Neural crest cell (in vitro differentiated cells): ENCODE measurements around the gene OSBPL3. TPM values are rescaled to one million over a fixed set of nuclear protein-coding genes. Genes with fewer than 3 reads are reported as not detected.

Experiments
- DNase-seq: peaks from one replicate; pipeline ENCODE4 v3.0.0; 2021; ENCODE audit warnings: low read depth, mixed read lengths, low spot score
- H3K27ac Mint-ChIP-seq: one replicate; pipeline ENCODE4 v1.8.0; 2021; ENCODE audit warnings: mild to moderate bottlenecking, mixed read lengths; ENCODE audit not compliant: unreplicated experiment
- H3K27me3 Mint-ChIP-seq: 2 replicates; pipeline ENCODE4 v1.8.0; 2021; ENCODE audit warnings: low read depth, mild to moderate bottlenecking, mixed read lengths
- H3K36me3 Mint-ChIP-seq: 2 replicates; pipeline ENCODE4 v1.8.0; 2021; ENCODE audit warnings: low read depth, mild to moderate bottlenecking, mixed read lengths
- H3K4me1 Mint-ChIP-seq: 2 replicates; pipeline ENCODE4 v1.8.0; 2021; ENCODE audit warnings: mixed read lengths
- H3K4me3 Mint-ChIP-seq: one replicate; pipeline ENCODE4 v1.8.0; 2021; ENCODE audit warnings: mild to moderate bottlenecking, mixed read lengths
- H3K9me3 Mint-ChIP-seq: 2 replicates; pipeline ENCODE4 v1.8.0; 2021; ENCODE audit warnings: mixed read lengths
- total RNA-seq: library from RNA; stranded (reverse); gene quantifications from 2 replicates; pipeline ENCODE4 v1.2.1, GENCODE V29; 2021
- TF ChIP-seq, protein P1 (sequence below): fragments of 200-600 bp; sonication (generic); conservative IDR thresholded peaks from 2 replicates; pipeline ENCODE4 v1.5.0; 2021; ENCODE audit warnings: antibody characterized with exemption, mild to moderate bottlenecking

The OSBPL3 gene
- total RNA-seq, 1 donor from 2014 or later = 11.8 TPM

- peaks cover 49% of the 10 kb centered on the region for H3K4me1 Mint-ChIP-seq
- no peak overlapping the region for H3K27ac Mint-ChIP-seq
- TF ChIP-seq, protein P1, sequence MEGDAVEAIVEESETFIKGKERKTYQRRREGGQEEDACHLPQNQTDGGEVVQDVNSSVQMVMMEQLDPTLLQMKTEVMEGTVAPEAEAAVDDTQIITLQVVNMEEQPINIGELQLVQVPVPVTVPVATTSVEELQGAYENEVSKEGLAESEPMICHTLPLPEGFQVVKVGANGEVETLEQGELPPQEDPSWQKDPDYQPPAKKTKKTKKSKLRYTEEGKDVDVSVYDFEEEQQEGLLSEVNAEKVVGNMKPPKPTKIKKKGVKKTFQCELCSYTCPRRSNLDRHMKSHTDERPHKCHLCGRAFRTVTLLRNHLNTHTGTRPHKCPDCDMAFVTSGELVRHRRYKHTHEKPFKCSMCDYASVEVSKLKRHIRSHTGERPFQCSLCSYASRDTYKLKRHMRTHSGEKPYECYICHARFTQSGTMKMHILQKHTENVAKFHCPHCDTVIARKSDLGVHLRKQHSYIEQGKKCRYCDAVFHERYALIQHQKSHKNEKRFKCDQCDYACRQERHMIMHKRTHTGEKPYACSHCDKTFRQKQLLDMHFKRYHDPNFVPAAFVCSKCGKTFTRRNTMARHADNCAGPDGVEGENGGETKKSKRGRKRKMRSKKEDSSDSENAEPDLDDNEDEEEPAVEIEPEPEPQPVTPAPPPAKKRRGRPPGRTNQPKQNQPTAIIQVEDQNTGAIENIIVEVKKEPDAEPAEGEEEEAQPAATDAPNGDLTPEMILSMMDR = no peak
- no peaks in the 10 kb centered on the region for H3K36me3 Mint-ChIP-seq
- no peaks in the 10 kb centered on the region for H3K27me3 Mint-ChIP-seq
- no peaks in the 10 kb centered on the region for H3K9me3 Mint-ChIP-seq
- no peak for DNase-seq
- H3K4me3 Mint-ChIP-seq = no peak overlapping the region
Measured at GRCh38 chr7:24880886-24881285, 99.1 kb downstream of the OSBPL3 start.

DNA sequence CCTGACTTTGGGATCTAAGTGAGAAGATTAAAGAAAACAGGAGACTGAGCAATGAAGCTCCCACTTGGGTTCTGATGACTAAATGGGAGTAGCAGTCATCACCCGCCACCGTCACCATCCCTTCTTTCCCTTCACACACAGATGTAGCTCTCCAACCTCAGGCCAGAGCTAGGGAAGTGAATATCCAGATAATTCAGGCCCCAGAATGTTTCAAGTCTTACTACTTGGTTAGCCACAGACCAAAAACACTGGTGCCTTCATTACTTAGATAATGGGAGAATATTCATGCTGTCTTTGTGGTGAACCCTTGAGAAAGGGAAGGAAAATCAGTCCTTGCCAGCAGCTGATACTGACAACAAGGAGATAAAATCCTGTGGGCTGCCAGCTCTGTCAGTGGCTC, 100.7 kb downstream of the OSBPL3 start:
- no peak overlapping the region for H3K4me3 Mint-ChIP-seq
- TF ChIP-seq, protein P1 = no peak
- H3K4me1 Mint-ChIP-seq = peaks cover 40% of the 10 kb centered on the region
- H3K36me3 Mint-ChIP-seq = no peaks in the 10 kb centered on the region
- no peaks in the 10 kb centered on the region for H3K9me3 Mint-ChIP-seq
- DNase-seq = no peak
- H3K27me3 Mint-ChIP-seq = no peaks in the 10 kb centered on the region
- no peak overlapping the region for H3K27ac Mint-ChIP-seq

- TF ChIP-seq, protein P1 = no peak
- H3K9me3 Mint-ChIP-seq = no peaks in the 10 kb centered on the region
- no peak for DNase-seq
- H3K27ac Mint-ChIP-seq = no peak overlapping the region
- H3K36me3 Mint-ChIP-seq = no peaks in the 10 kb centered on the region
- H3K4me1 Mint-ChIP-seq = peaks cover 26% of the 10 kb centered on the region
- H3K4me3 Mint-ChIP-seq = no peak overlapping the region
- H3K27me3 Mint-ChIP-seq = no peaks in the 10 kb centered on the region
Measured at GRCh38 chr7:24877790-24878311, 102.1 kb downstream of the OSBPL3 start.

- Mint-ChIP-seq H3K4me3 (no peak overlapping the region), H3K27ac (no peak overlapping the region), H3K27me3 (no peaks in the 10 kb centered on the region), H3K4me1 (peaks cover 19% of the 10 kb centered on the region), H3K36me3 (no peaks in the 10 kb centered on the region), H3K9me3 (no peaks in the 10 kb centered on the region)
- TF ChIP-seq, protein P1 = no peak
- no peak for DNase-seq
Measured at GRCh38 chr7:24874791-24875190, 105.2 kb downstream of the OSBPL3 start.

- DNase-seq = no peak
- no peak overlapping the region for H3K4me3 Mint-ChIP-seq
- H3K4me1 Mint-ChIP-seq = peaks cover 17% of the 10 kb centered on the region
- H3K36me3 Mint-ChIP-seq = no peaks in the 10 kb centered on the region
- no peak overlapping the region for H3K27ac Mint-ChIP-seq
- TF ChIP-seq, protein P1 = no peak
- no peaks in the 10 kb centered on the region for H3K27me3 Mint-ChIP-seq
- H3K9me3 Mint-ChIP-seq = no peaks in the 10 kb centered on the region
Measured at GRCh38 chr7:24873944-24874343, 106.0 kb downstream of the OSBPL3 start.
